Skeletal muscle tissue (tissue), 4 donors: ENCODE measurements around the gene AAMP. TPM values are rescaled to one million over a fixed set of nuclear protein-coding genes. Genes with fewer than 3 reads are reported as not detected.
"Not testable (repeated sequence)": the region's sequence is repeated elsewhere in the genome, so short reads cannot be mapped to it uniquely, and the experiment has no call there.

Experiments
- H3K27ac ChIP-seq: one replicate; pipeline ENCODE4 v1.7.0; 2013; ENCODE audit warnings: mild to moderate bottlenecking, low read depth, low read length, inconsistent platforms
- H3K27me3 ChIP-seq, 3 donors: one replicate each; pipeline ENCODE4 v1.7.0; 2013; ENCODE audit warnings: low read length in 3 of 3; ENCODE audit not compliant: control insufficient read depth in 3 of 3, insufficient read depth in 3 of 3
- H3K36me3 ChIP-seq, 3 donors: one replicate each; pipeline ENCODE4 v1.7.0; 2013; ENCODE audit warnings: low read length in 3 of 3; ENCODE audit not compliant: control insufficient read depth in 3 of 3, insufficient read depth in 3 of 3
- H3K4me1 ChIP-seq, 3 donors: one replicate each; pipeline ENCODE4 v1.7.0; 2013; ENCODE audit warnings: low read length in 3 of 3, mild to moderate bottlenecking in 3 of 3; ENCODE audit not compliant: control insufficient read depth in 3 of 3, insufficient read depth in 3 of 3
- H3K4me3 ChIP-seq, 3 donors: one replicate each; pipeline ENCODE4 v1.7.0; 2013; ENCODE audit warnings: low read length in 3 of 3
- H3K9ac ChIP-seq, 3 donors: one replicate each; pipeline ENCODE4 v1.7.0; 2013; ENCODE audit warnings: low read length in 3 of 3, mild to moderate bottlenecking in 3 of 3, moderate library complexity in 2 of 3, low read depth in 1 of 3
- H3K9me3 ChIP-seq, 3 donors: one replicate each; pipeline ENCODE4 v1.7.0; 2013; ENCODE audit warnings: low read length in 3 of 3; ENCODE audit not compliant: control insufficient read depth in 3 of 3
- total RNA-seq: library from RNA; depleted of rRNA; stranded (reverse); fragments of >200 nt; gene quantifications from one replicate; pipeline ENCODE4 v1.2.3, GENCODE V29; 2014
- donor health status: Osteomylitis.

Gene AAMP
- total RNA-seq, 1 donor from 2014 or later, result 121 TPM

GRCh38 chr2:218276986-218277755 is 7.2 kb upstream of the AAMP start:
- peaks cover 65 to 83% (median 76%) of the 10 kb centered on the region in 3 donors for H3K36me3 ChIP-seq
- no peaks in the 10 kb centered on the region for H3K27me3 ChIP-seq
- peaks cover 30 to 57% (median 43%) of the 10 kb centered on the region in 3 donors for H3K4me1 ChIP-seq
- H3K27ac ChIP-seq, result no peak overlapping the region
- no peak overlapping the region for H3K4me3 ChIP-seq
- no peak overlapping the region for H3K9ac ChIP-seq
- no peaks in the 10 kb centered on the region for H3K9me3 ChIP-seq

GRCh38 chr2:218275371-218276072 is 5.6 kb upstream of the AAMP start:
- H3K27ac ChIP-seq, result no peak overlapping the region
- peaks cover 36 to 61% (median 47%) of the 10 kb centered on the region in 3 donors for H3K4me1 ChIP-seq

GRCh38 chr2:218274586-218274985 is 4.6 kb upstream of the AAMP start:
- Histone ChIP-seq H3K9me3 (no peaks in the 10 kb centered on the region), H3K27ac (peak overlapping the region; percentile 27), H3K9ac (peak overlapping the region in 2 of 3 donors; percentile 29 to 40), H3K4me3 (no peak overlapping the region), H3K4me1 (peaks cover 36 to 58% (median 45%) of the 10 kb centered on the region in 3 donors), H3K27me3 (no peaks in the 10 kb centered on the region), H3K36me3 (peaks cover 53 to 60% (median 60%) of the 10 kb centered on the region in 3 donors)

More at GRCh38 chr2:218275371-218276072, 5.6 kb upstream of the AAMP start:
- H3K4me3 ChIP-seq, result no peak overlapping the region
- peaks cover 62 to 70% (median 70%) of the 10 kb centered on the region in 3 donors for H3K36me3 ChIP-seq
- no peaks in the 10 kb centered on the region for H3K9me3 ChIP-seq
- no peak overlapping the region for H3K9ac ChIP-seq
- H3K27me3 ChIP-seq, result no peaks in the 10 kb centered on the region

- H3K4me3 ChIP-seq, result no peak overlapping the region
- H3K9me3 ChIP-seq, result no peaks in the 10 kb centered on the region
- H3K27me3 ChIP-seq, result no peaks in the 10 kb centered on the region
- peaks cover 46 to 53% (median 53%) of the 10 kb centered on the region in 3 donors for H3K36me3 ChIP-seq
- H3K9ac ChIP-seq, result no peak overlapping the region
- H3K27ac ChIP-seq, result no peak overlapping the region
- peaks cover 43 to 59% (median 51%) of the 10 kb centered on the region in 3 donors for H3K4me1 ChIP-seq
Measured at GRCh38 chr2:218273908-218274249, 3.9 kb upstream of the AAMP start.

GRCh38 chr2:218273214-218273907 is 3.4 kb upstream of the AAMP start:
- H3K27ac ChIP-seq, result peak overlapping the region; percentile 67
- H3K36me3 ChIP-seq, result peaks cover 40 to 48% (median 48%) of the 10 kb centered on the region in 3 donors
- H3K9me3 ChIP-seq, H3K4me3 ChIP-seq, H3K27me3 ChIP-seq: not testable (repeated sequence)
- H3K4me1 ChIP-seq, result peaks cover 43 to 56% (median 51%) of the 10 kb centered on the region in 3 donors
- H3K9ac ChIP-seq, result peak overlapping the region in 1 of 3 donors; percentile 70

- peaks cover 43 to 52% (median 51%) of the 10 kb centered on the region in 3 donors for H3K4me1 ChIP-seq
- peak overlapping the region; percentile 67 for H3K27ac ChIP-seq
- no peaks in the 10 kb centered on the region for H3K9me3 ChIP-seq
- H3K4me3 ChIP-seq, result peak overlapping the region; percentile 29 to 96 (median 93)
- no peaks in the 10 kb centered on the region for H3K27me3 ChIP-seq
- H3K9ac ChIP-seq, result peak overlapping the region; percentile 12 to 70 (median 45)
- H3K36me3 ChIP-seq, result peaks cover 34 to 43% (median 41%) of the 10 kb centered on the region in 3 donors
Measured at GRCh38 chr2:218272531-218273212, 2.7 kb upstream of the AAMP start.

- Histone ChIP-seq H3K4me3 (peak overlapping the region; percentile 1 to 96 (median 93)), H3K9me3 (no peaks in the 10 kb centered on the region), H3K27ac (peak overlapping the region; percentile 67), H3K27me3 (no peaks in the 10 kb centered on the region), H3K4me1 (peaks cover 43 to 54% (median 50%) of the 10 kb centered on the region in 3 donors), H3K36me3 (peaks cover 35 to 43% (median 40%) of the 10 kb centered on the region in 3 donors), H3K9ac (peak overlapping the region; percentile 70 to 94 (median 79))
Measured at GRCh38 chr2:218271865-218272530, 2.1 kb upstream of the AAMP start.

- H3K36me3 ChIP-seq, result peaks cover 35 to 43% (median 40%) of the 10 kb centered on the region in 3 donors
- peak overlapping the region; percentile 23 for H3K27ac ChIP-seq
- peak overlapping the region; percentile 79 to 94 (median 94) for H3K9ac ChIP-seq
- H3K9me3 ChIP-seq, result no peaks in the 10 kb centered on the region
- H3K4me3 ChIP-seq, result peak overlapping the region; percentile 93 to 96 (median 95)
- H3K4me1 ChIP-seq, result peaks cover 43 to 54% (median 48%) of the 10 kb centered on the region in 3 donors
- no peaks in the 10 kb centered on the region for H3K27me3 ChIP-seq
Measured at GRCh38 chr2:218271487-218271797, 1.5 kb upstream of the AAMP start.
